Body of pancreas (tissue), 4 donors: ENCODE data around the gene MYO9B.

Experiments
- CTCF ChIP-seq, 7 experiments: fragments of 450-650 bp in 4 of 7; fragments of 200-600 bp in 3 of 7; sonication (generic) in 3 of 7; IDR thresholded peaks; one replicate each; pipeline ENCODE4 v1.5.1; 2016 to 2019; ENCODE audit warnings: antibody characterized with exemption in 7 of 7
- POLR2A ChIP-seq, 3 donors: fragments of 450-650 bp; IDR thresholded peaks; one replicate each; pipeline ENCODE4 v1.6.1; 2016; ENCODE audit warnings: antibody characterized with exemption in 3 of 3, mild to moderate bottlenecking in 2 of 3

- TF ChIP-seq CTCF (IDR thresholded peaks at IDR 0.05) (peak; percentile 51 to 91 (median 80)), POLR2A (IDR thresholded peaks at IDR 0.05) (no peak)
These were observed 129.9 kb downstream of the MYO9B start for GRCh38 chr19:17205237-17206140.
